Thymus (tissue), 11 donors: Measurements from ENCODE around the gene CALR. TPM values are rescaled to one million over a fixed set of nuclear protein-coding genes. Genes with fewer than 3 reads are reported as not detected.

Source experiments
- DNase-seq, 9 donors: peaks; one replicate each; pipeline ENCODE4 v3.0.0-alpha.2; 2013; ENCODE audit warnings: low spot score in 9 of 9, low read depth in 6 of 9, missing footprints in 1 of 9
- H3K27ac ChIP-seq, 2 donors: one replicate each; pipeline ENCODE4 v1.5.1; 2013; ENCODE audit warnings: control low read depth in 1 of 2, low read depth in 1 of 2, low read length in 1 of 2, mild to moderate bottlenecking in 1 of 2, moderate library complexity in 1 of 2
- H3K27me3 ChIP-seq, 2 donors: one replicate each; pipeline ENCODE4 v1.5.1; 2013; ENCODE audit warnings: low read length in 1 of 2; ENCODE audit not compliant: control insufficient read depth in 2 of 2, insufficient read depth in 1 of 2
- H3K36me3 ChIP-seq, 2 donors: one replicate each; pipeline ENCODE4 v1.5.1; 2013; ENCODE audit warnings: low read length in 1 of 2, mild to moderate bottlenecking in 1 of 2, moderate library complexity in 1 of 2; ENCODE audit not compliant: control insufficient read depth in 2 of 2, insufficient read depth in 2 of 2
- H3K4me1 ChIP-seq, 2 donors: one replicate each; pipeline ENCODE4 v1.5.1; 2013; ENCODE audit warnings: low read length in 2 of 2; ENCODE audit not compliant: control insufficient read depth in 2 of 2, insufficient read depth in 2 of 2
- H3K4me3 ChIP-seq, 2 donors: one replicate each; pipeline ENCODE4 v1.5.1; 2013; ENCODE audit warnings: low read length in 2 of 2, control low read depth in 1 of 2, mild to moderate bottlenecking in 1 of 2
- H3K9me3 ChIP-seq, 2 donors: one replicate each; pipeline ENCODE4 v1.5.1; 2013; ENCODE audit warnings: low read length in 1 of 2, mild to moderate bottlenecking in 1 of 2; ENCODE audit not compliant: control insufficient read depth in 2 of 2, insufficient read depth in 1 of 2
- WGBS: extraction: QIAGEN DNeasy Blood & Tissue Kit; methylation state at CpG from one replicate; pipeline ENCODE4 v1.1.7; 2013; 5-methylcytosine and 5-hydroxymethylcytosine counted together
- polyA plus RNA-seq: library from polyadenylated mRNA; stranded (reverse); fragments of 200-250 nt; gene quantifications from one replicate; pipeline ENCODE4 v1.2.3, GENCODE V29; 2013
- total RNA-seq: library from RNA; stranded (reverse); fragments of 120-200 nt; gene quantifications from one replicate; pipeline ENCODE4 v1.2.4, GENCODE V29; 2013
- donor health status: healthy.

Gene CALR
- total and polyA plus RNA-seq, 2 donors, result 189 to 639 TPM

DNA sequence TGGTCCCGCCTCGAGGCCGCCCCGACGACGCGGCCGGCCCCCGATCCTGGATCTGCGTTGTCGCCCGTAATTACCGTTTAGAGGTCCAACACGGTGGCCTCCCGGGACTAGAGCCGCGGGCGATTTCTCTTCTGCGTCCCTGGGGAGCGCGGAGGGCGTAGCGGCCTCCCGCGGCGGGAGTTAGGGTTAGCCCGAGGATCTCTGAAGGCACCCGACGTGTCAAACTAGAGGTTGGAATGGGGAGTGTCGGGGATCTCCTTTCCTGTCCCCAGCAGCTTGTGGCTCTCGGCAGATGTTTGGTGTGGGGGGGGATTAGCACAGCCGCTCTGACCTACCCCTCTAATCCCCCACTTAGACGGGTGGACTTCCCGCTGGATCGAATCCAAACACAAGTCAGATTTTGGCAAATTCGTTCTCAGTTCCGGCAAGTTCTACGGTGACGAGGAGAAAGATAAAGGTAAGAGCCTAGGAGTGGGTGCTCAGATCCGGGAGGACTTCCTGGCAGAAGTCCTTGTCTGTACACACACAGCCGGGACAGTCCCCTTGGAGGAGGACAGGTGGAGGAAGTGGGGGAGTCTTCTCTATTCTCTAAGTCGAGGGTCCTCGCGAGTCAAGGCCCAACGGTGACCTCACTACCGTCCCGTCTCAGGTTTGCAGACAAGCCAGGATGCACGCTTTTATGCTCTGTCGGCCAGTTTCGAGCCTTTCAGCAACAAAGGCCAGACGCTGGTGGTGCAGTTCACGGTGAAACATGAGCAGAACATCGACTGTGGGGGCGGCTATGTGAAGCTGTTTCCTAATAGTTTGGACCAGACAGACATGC lies 581 bp downstream of the CALR start:
- H3K4me1 ChIP-seq, result peaks cover 32 to 76% of the 10 kb centered on the region in 2 donors
- H3K9me3 ChIP-seq, result no peaks in the 10 kb centered on the region
- H3K27ac ChIP-seq, result peak overlapping the region; percentile 75 to 83

DNA sequence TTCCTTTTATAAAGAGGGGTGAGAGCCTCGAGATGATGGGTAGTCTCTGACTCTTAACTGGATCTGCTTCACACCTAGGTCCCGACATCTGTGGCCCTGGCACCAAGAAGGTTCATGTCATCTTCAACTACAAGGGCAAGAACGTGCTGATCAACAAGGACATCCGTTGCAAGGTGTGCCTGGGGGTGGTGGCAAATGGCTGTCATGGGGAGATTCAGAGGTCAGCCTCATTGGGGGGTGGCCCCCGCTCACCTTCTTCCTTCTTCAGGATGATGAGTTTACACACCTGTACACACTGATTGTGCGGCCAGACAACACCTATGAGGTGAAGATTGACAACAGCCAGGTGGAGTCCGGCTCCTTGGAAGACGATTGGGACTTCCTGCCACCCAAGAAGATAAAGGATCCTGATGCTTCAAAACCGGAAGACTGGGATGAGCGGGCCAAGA lies 1.6 kb downstream of the CALR start:
- 83% methylated on average over 10 of the region's 10 CpGs for WGBS
- no peak overlapping the region for H3K27ac ChIP-seq
- no peak for DNase-seq
- peaks cover 0 to 3% of the 10 kb centered on the region in 2 donors for H3K27me3 ChIP-seq
- no peaks in the 10 kb centered on the region for H3K9me3 ChIP-seq
- peaks cover 46 to 61% of the 10 kb centered on the region in 2 donors for H3K36me3 ChIP-seq
- H3K4me3 ChIP-seq, result peak overlapping the region; percentile 93 to 99
- peaks cover 32 to 73% of the 10 kb centered on the region in 2 donors for H3K4me1 ChIP-seq

More for the DNA sequence above, 581 bp downstream of the CALR start:
- peak overlapping the region; percentile 93 to 99 for H3K4me3 ChIP-seq
- H3K27me3 ChIP-seq, result peaks cover 0 to 3% of the 10 kb centered on the region in 2 donors
- under 1% methylated on average over 54 of the region's 54 CpGs for WGBS
- H3K36me3 ChIP-seq, result peaks cover 37 to 51% of the 10 kb centered on the region in 2 donors
- DNase-seq, result peak in 3 of 9 donors; percentile 41 to 63 (median 45)

DNA sequence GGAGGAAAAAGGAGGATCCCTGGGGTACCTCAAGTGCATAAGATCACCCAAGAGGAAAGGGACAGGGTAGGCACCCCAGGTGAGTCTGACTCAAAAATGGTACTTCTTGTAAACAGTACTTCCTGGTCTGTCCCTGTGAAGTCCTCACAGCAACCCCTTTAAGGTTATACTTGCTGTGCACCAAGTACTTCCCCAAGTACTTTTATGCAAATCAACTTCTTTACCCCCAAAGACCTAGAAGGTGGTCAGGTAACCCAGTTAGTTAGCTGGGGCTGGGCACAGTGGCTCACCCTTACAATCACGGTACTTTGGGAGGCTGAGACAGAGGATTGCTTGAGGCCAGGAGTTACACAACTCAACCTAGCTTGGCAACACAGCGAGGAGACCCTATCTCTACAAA lies 2.5 kb downstream of the CALR start:
- peaks cover 32 to 72% of the 10 kb centered on the region in 2 donors for H3K4me1 ChIP-seq
- peak overlapping the region in 1 of 2 donors; percentile 93 for H3K4me3 ChIP-seq
- DNase-seq, result no peak
- WGBS, result 96% methylated on average over 2 of the region's 2 CpGs
- no peak overlapping the region for H3K27ac ChIP-seq
- H3K36me3 ChIP-seq, result peaks cover 46 to 66% of the 10 kb centered on the region in 2 donors
- H3K27me3 ChIP-seq, result peaks cover 0 to 3% of the 10 kb centered on the region in 2 donors
- no peaks in the 10 kb centered on the region for H3K9me3 ChIP-seq

DNA sequence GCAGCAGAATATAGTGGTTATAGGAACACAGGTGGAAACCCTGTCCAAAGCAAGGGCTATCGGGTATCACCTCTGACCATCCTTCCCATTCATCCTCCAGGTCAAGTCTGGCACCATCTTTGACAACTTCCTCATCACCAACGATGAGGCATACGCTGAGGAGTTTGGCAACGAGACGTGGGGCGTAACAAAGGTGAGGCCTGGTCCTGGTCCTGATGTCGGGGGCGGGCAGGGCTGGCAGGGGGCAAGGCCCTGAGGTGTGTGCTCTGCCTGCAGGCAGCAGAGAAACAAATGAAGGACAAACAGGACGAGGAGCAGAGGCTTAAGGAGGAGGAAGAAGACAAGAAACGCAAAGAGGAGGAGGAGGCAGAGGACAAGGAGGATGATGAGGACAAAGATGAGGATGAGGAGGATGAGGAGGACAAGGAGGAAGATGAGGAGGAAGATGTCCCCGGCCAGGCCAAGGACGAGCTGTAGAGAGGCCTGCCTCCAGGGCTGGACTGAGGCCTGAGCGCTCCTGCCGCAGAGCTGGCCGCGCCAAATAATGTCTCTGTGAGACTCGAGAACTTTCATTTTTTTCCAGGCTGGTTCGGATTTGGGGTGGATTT lies 5.1 kb downstream of the CALR start:
- DNase-seq, result no peak
- Histone ChIP-seq H3K4me3 (no peak overlapping the region), H3K9me3 (no peaks in the 10 kb centered on the region), H3K27me3 (peaks cover 0 to 3% of the 10 kb centered on the region in 2 donors), H3K27ac (peak overlapping the region in 1 of 2 donors; percentile 15), H3K4me1 (peaks cover 19 to 65% of the 10 kb centered on the region in 2 donors), H3K36me3 (peaks cover 60 to 79% of the 10 kb centered on the region in 2 donors)
- 95% methylated on average over 18 of the region's 18 CpGs for WGBS

DNA sequence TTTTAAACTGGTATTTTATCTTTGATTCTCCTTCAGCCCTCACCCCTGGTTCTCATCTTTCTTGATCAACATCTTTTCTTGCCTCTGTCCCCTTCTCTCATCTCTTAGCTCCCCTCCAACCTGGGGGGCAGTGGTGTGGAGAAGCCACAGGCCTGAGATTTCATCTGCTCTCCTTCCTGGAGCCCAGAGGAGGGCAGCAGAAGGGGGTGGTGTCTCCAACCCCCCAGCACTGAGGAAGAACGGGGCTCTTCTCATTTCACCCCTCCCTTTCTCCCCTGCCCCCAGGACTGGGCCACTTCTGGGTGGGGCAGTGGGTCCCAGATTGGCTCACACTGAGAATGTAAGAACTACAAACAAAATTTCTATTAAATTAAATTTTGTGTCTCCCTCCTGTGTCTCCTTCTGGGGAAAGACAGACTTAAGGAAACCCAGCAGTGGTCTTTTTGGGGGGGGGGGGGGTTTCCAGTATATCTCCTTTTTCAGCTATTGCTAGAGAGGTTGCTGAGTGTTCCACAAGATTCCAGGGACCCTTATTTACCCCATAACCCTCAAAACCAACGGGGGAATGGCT lies 5.8 kb downstream of the CALR start:
- WGBS, result 93% methylated on average over 2 of the region's 2 CpGs
- H3K9me3 ChIP-seq, result no peaks in the 10 kb centered on the region
- H3K4me3 ChIP-seq, result no peak overlapping the region
- H3K36me3 ChIP-seq, result peaks cover 66 to 82% of the 10 kb centered on the region in 2 donors
- H3K27me3 ChIP-seq, result peaks cover 0 to 3% of the 10 kb centered on the region in 2 donors
- H3K4me1 ChIP-seq, result peaks cover 19 to 65% of the 10 kb centered on the region in 2 donors
- DNase-seq, result no peak
- peak overlapping the region in 1 of 2 donors; percentile 81 for H3K27ac ChIP-seq

DNA sequence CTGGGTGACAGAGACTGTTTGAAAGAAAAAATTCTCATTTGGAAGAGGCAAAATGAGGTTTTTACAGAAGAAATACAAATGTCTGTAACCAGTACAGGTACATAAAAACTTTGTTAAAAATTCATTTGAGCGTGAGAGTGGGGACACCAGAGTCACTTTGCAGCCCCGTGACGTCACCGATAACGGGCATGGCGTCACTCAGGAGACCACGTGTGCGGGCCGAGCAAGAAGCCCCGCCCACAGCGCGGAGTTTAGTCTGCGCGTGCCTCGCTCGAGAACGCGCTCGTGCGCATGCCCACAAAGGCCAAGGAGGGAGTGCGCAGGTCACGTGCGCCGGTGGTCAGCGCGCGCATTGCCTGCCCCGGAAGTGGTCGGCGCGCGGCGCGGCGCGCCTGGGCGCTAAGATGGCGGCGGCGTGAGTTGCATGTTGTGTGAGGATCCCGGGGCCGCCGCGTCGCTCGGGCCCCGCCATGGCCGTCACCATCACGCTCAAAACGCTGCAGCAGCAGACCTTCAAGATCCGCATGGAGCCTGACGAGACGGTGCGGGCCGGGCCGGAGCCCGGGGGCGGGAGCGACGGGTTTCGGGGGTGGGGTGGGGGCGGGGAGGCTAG lies 7.2 kb downstream of the CALR start, which contains the start of gene RAD23A:
Gene RAD23A, plus strand, starts transcription at position 384 of the 613 bp plus-strand sequence. Its CDS starts 87 bp downstream, at position 471.
- Histone ChIP-seq H3K27ac (peak within 1 kb of the TSS; percentile 81 to 98), H3K27me3 (peaks cover 0 to 3% of the 10 kb centered on the region in 2 donors), H3K9me3 (no peaks in the 10 kb centered on the region), H3K4me3 (peak within 1 kb of the TSS; percentile 65 to 88), H3K4me1 (peaks cover 5 to 52% of the 10 kb centered on the region in 2 donors), H3K36me3 (peaks cover 71 to 81% of the 10 kb centered on the region in 2 donors)
- peak; percentile 90 to 98 (median 95) for DNase-seq
- WGBS, result 1% methylated on average over 62 of the region's 62 CpGs

DNA sequence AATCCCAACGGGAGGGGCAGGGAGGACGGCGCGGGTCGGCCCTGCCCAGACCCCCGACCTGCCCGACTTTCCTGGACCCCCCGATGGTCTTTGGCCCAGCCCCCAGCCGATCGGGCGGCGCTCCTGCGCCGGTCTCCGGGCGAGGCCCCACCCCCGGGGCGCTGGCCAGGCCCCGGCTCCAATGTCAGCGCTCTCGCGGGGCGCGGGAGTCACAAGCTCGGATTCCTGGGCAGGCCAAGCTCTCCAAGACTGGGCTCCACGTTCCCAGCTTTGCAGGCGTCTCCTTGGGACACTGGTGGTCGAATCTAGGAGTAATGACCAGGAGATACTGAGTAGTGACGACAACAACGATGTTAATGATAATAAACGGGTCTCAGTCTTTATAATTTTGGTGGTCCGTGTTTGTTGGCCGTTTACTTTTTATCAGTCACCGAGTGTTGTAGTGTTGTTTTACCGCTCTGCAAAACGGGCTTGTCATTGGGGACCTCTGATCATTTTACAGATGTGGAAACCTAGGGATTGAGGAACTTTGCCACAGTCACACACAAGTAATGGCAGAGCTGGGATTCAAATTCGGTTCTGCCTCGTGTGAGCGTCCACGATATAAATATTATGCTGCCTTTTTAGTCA lies 7.8 kb downstream of the CALR start:
- Histone ChIP-seq H3K27ac (peak overlapping the region; percentile 76 to 98), H3K27me3 (peaks cover 0 to 3% of the 10 kb centered on the region in 2 donors), H3K4me3 (peak overlapping the region; percentile 65 to 88), H3K9me3 (no peaks in the 10 kb centered on the region), H3K4me1 (peaks cover 0 to 46% of the 10 kb centered on the region in 2 donors), H3K36me3 (peaks cover 71 to 80% of the 10 kb centered on the region in 2 donors)
- WGBS, result 2% methylated on average over 40 of the region's 40 CpGs
- DNase-seq, result peak in 1 of 9 donors; percentile 45

DNA sequence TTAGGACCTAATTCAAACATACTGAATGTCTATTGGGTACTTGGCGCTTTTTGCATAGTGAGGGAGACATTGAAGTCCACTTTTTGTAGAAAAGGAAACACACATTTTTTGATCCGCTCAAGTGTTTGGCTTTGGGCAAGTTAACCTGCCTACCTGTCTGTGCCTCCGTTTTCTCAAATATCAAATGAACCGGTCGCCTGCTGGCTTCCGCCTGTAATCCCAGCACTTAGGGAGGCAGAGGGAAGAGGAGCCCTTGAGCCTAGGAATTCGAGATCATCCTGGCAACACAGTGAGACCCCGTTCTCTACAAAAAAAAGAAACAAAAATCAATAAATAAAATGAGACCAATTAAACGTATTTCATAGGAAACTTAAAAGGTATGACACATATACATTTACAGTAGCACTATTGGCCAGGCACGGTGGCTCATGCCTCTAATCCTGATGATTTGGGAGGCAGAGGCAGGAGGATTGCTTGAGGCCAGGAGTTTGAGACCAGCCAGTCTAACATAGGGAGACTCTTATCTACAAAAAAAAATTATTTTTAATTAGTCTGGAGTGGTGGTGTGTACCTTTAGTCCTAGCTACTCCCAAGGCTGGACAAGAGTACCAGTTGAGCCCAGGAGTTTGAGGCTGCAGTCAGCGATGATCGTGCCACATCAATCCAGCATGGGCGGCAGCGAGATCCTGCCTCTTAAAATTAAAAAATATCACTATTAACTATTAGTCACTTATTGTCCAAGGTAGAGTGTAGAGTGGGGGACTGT lies 8.5 kb downstream of the CALR start:
- Histone ChIP-seq H3K36me3 (peaks cover 71 to 78% of the 10 kb centered on the region in 2 donors), H3K9me3 (no peaks in the 10 kb centered on the region), H3K27me3 (peaks cover 0 to 3% of the 10 kb centered on the region in 2 donors), H3K4me1 (peaks cover 0 to 41% of the 10 kb centered on the region in 2 donors), H3K27ac (peak overlapping the region in 1 of 2 donors; percentile 76), H3K4me3 (peak overlapping the region; percentile 65 to 88)
- no peak for DNase-seq
- WGBS, result 91% methylated on average over 14 of the region's 14 CpGs
